ENCODE results near the gene GJC1. TPM values are rescaled to one million over a fixed set of nuclear protein-coding genes. Genes with fewer than 3 reads are reported as not detected.

Gene GJC1
- total RNA-seq, 2 donors from 2014 or later, result 25.8 to 41.8 TPM

DNA sequence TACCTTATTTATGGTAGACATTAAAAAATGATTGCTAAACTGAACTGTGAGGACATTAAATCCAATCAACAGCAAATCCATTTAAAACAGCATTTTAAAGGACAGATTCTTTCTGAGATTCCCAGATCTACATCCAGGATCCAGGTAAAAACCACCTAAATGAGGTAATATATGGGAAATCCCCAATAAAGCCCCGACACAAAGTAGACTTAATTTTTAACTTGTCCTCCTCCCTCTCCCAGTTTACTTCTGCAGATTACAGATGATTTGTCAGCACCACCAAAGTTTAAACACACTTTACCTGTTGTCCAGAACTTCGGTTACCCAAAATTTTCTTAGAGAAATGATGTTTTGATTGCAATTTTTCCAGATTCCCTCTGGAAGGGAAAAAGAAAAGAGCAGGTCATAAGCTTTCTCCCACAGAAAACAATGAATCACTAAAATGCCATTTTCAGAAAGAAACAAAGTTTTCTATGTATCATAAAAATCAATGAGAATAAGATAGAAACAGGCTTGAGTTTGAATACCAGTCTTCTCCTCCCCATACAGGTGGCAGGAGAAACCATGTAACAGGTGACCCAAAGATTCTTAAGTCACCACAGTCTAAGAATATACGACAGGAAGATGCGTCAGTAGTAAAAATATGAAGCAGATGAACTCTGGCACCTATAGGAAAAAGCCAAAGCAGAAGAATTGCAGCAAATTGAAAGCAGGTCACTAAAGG lies 22.8 kb downstream of the GJC1 start:
- peaks cover 0 to 43% of the 10 kb centered on the region in 2 donors for H3K4me1 ChIP-seq
- H3K36me3 ChIP-seq, result peaks cover 28% of the 10 kb centered on the region
- no peak for DNase-seq (ENCODE audit: low spot score)
- peak overlapping the region in 1 of 2 donors; percentile 90 for H3K27ac ChIP-seq
- H3K4me3 ChIP-seq, result no peak overlapping the region
- TF ChIP-seq, protein P1, sequence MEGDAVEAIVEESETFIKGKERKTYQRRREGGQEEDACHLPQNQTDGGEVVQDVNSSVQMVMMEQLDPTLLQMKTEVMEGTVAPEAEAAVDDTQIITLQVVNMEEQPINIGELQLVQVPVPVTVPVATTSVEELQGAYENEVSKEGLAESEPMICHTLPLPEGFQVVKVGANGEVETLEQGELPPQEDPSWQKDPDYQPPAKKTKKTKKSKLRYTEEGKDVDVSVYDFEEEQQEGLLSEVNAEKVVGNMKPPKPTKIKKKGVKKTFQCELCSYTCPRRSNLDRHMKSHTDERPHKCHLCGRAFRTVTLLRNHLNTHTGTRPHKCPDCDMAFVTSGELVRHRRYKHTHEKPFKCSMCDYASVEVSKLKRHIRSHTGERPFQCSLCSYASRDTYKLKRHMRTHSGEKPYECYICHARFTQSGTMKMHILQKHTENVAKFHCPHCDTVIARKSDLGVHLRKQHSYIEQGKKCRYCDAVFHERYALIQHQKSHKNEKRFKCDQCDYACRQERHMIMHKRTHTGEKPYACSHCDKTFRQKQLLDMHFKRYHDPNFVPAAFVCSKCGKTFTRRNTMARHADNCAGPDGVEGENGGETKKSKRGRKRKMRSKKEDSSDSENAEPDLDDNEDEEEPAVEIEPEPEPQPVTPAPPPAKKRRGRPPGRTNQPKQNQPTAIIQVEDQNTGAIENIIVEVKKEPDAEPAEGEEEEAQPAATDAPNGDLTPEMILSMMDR (IDR thresholded peaks at IDR 0.05), result no peak
- no peaks in the 10 kb centered on the region for H3K27me3 ChIP-seq
- no peaks in the 10 kb centered on the region for H3K9me3 ChIP-seq

DNA sequence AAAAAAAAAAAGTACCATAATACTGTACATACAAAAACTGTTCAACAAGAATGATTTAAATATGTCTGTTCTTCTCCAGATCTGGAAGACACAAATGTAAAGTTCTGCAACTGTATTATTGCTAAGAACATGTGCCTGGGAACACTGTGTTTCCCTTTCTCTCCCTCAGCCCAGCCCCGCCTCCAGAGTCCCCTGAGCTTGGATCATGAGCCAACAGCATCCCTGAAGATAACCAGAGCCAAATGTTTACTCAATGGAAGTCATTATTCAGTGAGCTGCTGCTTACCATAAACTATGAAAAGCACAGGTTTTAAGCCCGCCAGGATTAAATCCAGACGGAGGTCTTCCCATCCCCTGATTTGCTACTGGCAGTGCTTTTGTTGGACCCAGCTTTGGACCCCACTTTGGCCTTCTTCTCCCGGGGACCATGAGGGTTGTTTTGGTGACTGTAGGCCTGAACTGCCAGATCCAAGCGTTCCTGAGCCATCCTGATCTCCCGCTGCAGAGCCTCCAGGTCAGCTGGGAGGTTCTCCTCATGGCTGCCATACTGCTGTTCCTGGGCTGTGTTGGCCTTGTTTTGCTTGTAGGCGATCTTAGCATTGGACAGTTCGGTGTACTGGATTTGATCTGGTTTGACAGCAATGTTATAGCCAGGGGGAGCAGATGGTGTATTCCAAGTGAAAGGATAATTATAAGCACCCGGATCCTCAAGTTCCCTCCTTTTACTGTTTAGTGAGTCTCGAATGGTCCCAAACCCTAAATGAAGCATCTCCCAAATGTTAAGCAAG lies 25.6 kb downstream of the GJC1 start:
- TF ChIP-seq, protein P1 (IDR thresholded peaks at IDR 0.05), result no peak
- peaks cover 0 to 43% of the 10 kb centered on the region in 2 donors for H3K4me1 ChIP-seq
- H3K36me3 ChIP-seq, result peaks cover 28% of the 10 kb centered on the region
- H3K27me3 ChIP-seq, result no peaks in the 10 kb centered on the region
- no peak overlapping the region for H3K4me3 ChIP-seq
- H3K9me3 ChIP-seq, result no peaks in the 10 kb centered on the region
- peak overlapping the region; percentile 75 to 90 for H3K27ac ChIP-seq
- no peak for DNase-seq (ENCODE audit: low spot score)

DNA sequence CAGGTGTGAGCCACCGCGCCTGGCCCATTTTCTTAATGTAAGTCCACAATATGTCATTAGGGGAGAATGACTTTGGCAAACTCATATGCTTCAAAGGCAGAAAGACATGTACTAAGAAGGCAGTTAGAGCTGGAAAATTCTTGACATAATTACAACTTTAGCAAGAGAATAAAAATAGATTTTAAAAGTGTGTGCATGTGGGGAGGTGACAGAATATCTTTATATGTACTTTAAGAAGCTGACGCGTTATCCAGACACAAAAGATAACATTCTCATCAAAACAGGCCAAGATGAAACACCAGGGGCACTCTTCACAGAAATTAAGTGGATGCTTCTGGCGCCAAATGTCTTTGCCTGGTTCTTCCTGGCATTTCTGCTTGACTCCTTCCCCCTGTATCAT lies 28.2 kb downstream of the GJC1 start:
- DNase-seq (ENCODE audit: low spot score), result no peak
- Histone ChIP-seq H3K4me1 (peaks cover 0 to 53% of the 10 kb centered on the region in 2 donors), H3K27me3 (no peaks in the 10 kb centered on the region), H3K4me3 (no peak overlapping the region), H3K36me3 (peaks cover 27% of the 10 kb centered on the region), H3K27ac (peak overlapping the region; percentile 75 to 90), H3K9me3 (no peaks in the 10 kb centered on the region)
- TF ChIP-seq, protein P1 (IDR thresholded peaks at IDR 0.05), result no peak

- H3K4me3 ChIP-seq, result peak overlapping the region in 1 of 2 donors; percentile 11
- H3K4me1 ChIP-seq, result peaks cover 0 to 67% of the 10 kb centered on the region in 2 donors
- DNase-seq (ENCODE audit: low spot score), result no peak
Observed at GRCh38 chr17:44798356-44798755, 31.7 kb downstream of the GJC1 start.

GRCh38 chr17:44797802-44798201 lies 32.3 kb downstream of the GJC1 start:
- Histone ChIP-seq H3K27me3 (no peaks in the 10 kb centered on the region), H3K4me3 (peak overlapping the region in 1 of 2 donors; percentile 32), H3K36me3 (no peaks in the 10 kb centered on the region), H3K9me3 (no peaks in the 10 kb centered on the region), H3K4me1 (peaks cover 0 to 64% of the 10 kb centered on the region in 2 donors), H3K27ac (peak overlapping the region; percentile 81 to 90)
- TF ChIP-seq, protein P1 (IDR thresholded peaks at IDR 0.05), result no peak
- DNase-seq (ENCODE audit: low spot score), result no peak

More at GRCh38 chr17:44798356-44798755, 31.7 kb downstream of the GJC1 start:
- no peaks in the 10 kb centered on the region for H3K27me3 ChIP-seq
- no peaks in the 10 kb centered on the region for H3K9me3 ChIP-seq
- peaks cover 3% of the 10 kb centered on the region for H3K36me3 ChIP-seq
- peak overlapping the region; percentile 81 to 90 for H3K27ac ChIP-seq
- TF ChIP-seq, protein P1 (IDR thresholded peaks at IDR 0.05), result no peak

Measured in right atrium auricular region (tissue), 2 donors.